HEK293 (cell line): ENCODE results near the gene PLAAT1.

ENCODE experiments used
- ATF2 ChIP-seq: fragments of 450-650 bp; formaldehyde crosslinking; IDR thresholded peaks from 2 replicates; pipeline ENCODE4 v1.5.1; 2016; ENCODE audit warnings: missing biosample characterization, missing genetic modification characterization, low read depth
- CTCF ChIP-seq: fragments of 450-650 bp; formaldehyde crosslinking; IDR thresholded peaks from 2 replicates; pipeline ENCODE4 v1.5.1; 2016; ENCODE audit warnings: missing biosample characterization, missing genetic modification characterization
- FEZF1 ChIP-seq: fragments of 450-650 bp; formaldehyde crosslinking; IDR thresholded peaks from 2 replicates; pipeline ENCODE4 v1.5.1; 2016; ENCODE audit warnings: missing biosample characterization, missing genetic modification characterization
- HOXD13 ChIP-seq: sonication (generic); formaldehyde crosslinking; IDR thresholded peaks from 2 replicates; pipeline ENCODE4 v1.8.0; 2022; ENCODE audit warnings: missing genetic modification reagents, borderline replicate concordance
- KLF10 ChIP-seq: fragments of 450-650 bp; IDR thresholded peaks from 2 replicates; pipeline ENCODE4 v1.5.1; 2018; ENCODE audit warnings: missing biosample characterization, mild to moderate bottlenecking, missing genetic modification characterization
- PATZ1 ChIP-seq: fragments of 450-650 bp; formaldehyde crosslinking; IDR thresholded peaks from 2 replicates; pipeline ENCODE4 v1.5.1; 2016; ENCODE audit warnings: missing biosample characterization, missing genetic modification characterization
- PRDM6 ChIP-seq: fragments of 450-650 bp; formaldehyde crosslinking; IDR thresholded peaks from 2 replicates; pipeline ENCODE4 v1.5.1; 2017; ENCODE audit warnings: missing biosample characterization, missing genetic modification characterization
- REPIN1 ChIP-seq: fragments of 450-650 bp; formaldehyde crosslinking; IDR thresholded peaks from 2 replicates; pipeline ENCODE4 v1.5.1; 2017; ENCODE audit warnings: missing biosample characterization, missing genetic modification characterization, low read depth
- SETDB1 ChIP-seq: IDR thresholded peaks from one replicate; pipeline ENCODE4 v1.6.1; 2017; ENCODE audit warnings: mild to moderate bottlenecking, low read length, moderate library complexity, mixed read lengths; ENCODE audit not compliant: insufficient read length
- ZBTB44 ChIP-seq: fragments of 450-650 bp; IDR thresholded peaks from 2 replicates; pipeline ENCODE4 v1.5.1; 2018; ENCODE audit warnings: missing biosample characterization, mild to moderate bottlenecking, missing genetic modification characterization
- ZFP37 ChIP-seq: fragments of 450-650 bp; formaldehyde crosslinking; IDR thresholded peaks from 2 replicates; pipeline ENCODE4 v1.5.1; 2016; ENCODE audit warnings: missing biosample characterization, missing genetic modification characterization
- ZFP41 ChIP-seq: fragments of 450-650 bp; formaldehyde crosslinking; IDR thresholded peaks from 2 replicates; pipeline ENCODE4 v1.5.1; 2016; ENCODE audit warnings: missing biosample characterization, missing genetic modification characterization, borderline replicate concordance
- ZNF146 ChIP-seq: fragments of 450-650 bp; formaldehyde crosslinking; IDR thresholded peaks from 2 replicates; pipeline ENCODE4 v1.5.1; 2016; ENCODE audit warnings: missing biosample characterization, missing genetic modification characterization
- ZNF157 ChIP-seq: fragments of 450-650 bp; formaldehyde crosslinking; IDR thresholded peaks from 2 replicates; pipeline ENCODE4 v1.5.1; 2016; ENCODE audit warnings: missing biosample characterization, missing genetic modification characterization
- ZNF23 ChIP-seq: fragments of 450-650 bp; formaldehyde crosslinking; IDR thresholded peaks from 2 replicates; pipeline ENCODE4 v1.5.1; 2016; ENCODE audit warnings: missing biosample characterization, missing genetic modification characterization, borderline replicate concordance
- ZNF26 ChIP-seq: fragments of 450-650 bp; formaldehyde crosslinking; IDR thresholded peaks from 2 replicates; pipeline ENCODE4 v1.5.1; 2016; ENCODE audit warnings: missing biosample characterization, missing genetic modification characterization
- ZNF266 ChIP-seq: fragments of 450-650 bp; formaldehyde crosslinking; IDR thresholded peaks from 2 replicates; pipeline ENCODE4 v1.5.1; 2016; ENCODE audit warnings: missing biosample characterization, missing genetic modification characterization, low read depth
- ZNF292 ChIP-seq: fragments of 450-650 bp; formaldehyde crosslinking; IDR thresholded peaks from 2 replicates; pipeline ENCODE4 v1.5.1; 2016; ENCODE audit warnings: low read depth, missing biosample characterization, missing genetic modification characterization, borderline replicate concordance
- ZNF433 ChIP-seq: fragments of 450-650 bp; formaldehyde crosslinking; IDR thresholded peaks from 2 replicates; pipeline ENCODE4 v1.5.1; 2016; ENCODE audit warnings: missing biosample characterization, missing genetic modification characterization, low read depth
- ZNF529 ChIP-seq: fragments of 450-650 bp; formaldehyde crosslinking; IDR thresholded peaks from 2 replicates; pipeline ENCODE4 v1.5.1; 2017; ENCODE audit warnings: missing genetic modification characterization, missing biosample characterization; ENCODE audit not compliant: insufficient replicate concordance
- ZNF548 ChIP-seq: fragments of 450-650 bp; formaldehyde crosslinking; IDR thresholded peaks from 2 replicates; pipeline ENCODE4 v1.5.1; 2016; ENCODE audit warnings: missing biosample characterization, missing genetic modification characterization
- ZNF558 ChIP-seq: fragments of 450-650 bp; formaldehyde crosslinking; IDR thresholded peaks from 2 replicates; pipeline ENCODE4 v1.5.1; 2016; ENCODE audit warnings: missing biosample characterization, missing genetic modification characterization
- ZNF610 ChIP-seq: fragments of 450-650 bp; formaldehyde crosslinking; IDR thresholded peaks from 2 replicates; pipeline ENCODE4 v1.5.1; 2016; ENCODE audit warnings: missing biosample characterization, missing genetic modification characterization, borderline replicate concordance
- ZNF629 ChIP-seq: fragments of 450-650 bp; formaldehyde crosslinking; IDR thresholded peaks from 2 replicates; pipeline ENCODE4 v1.5.1; 2017; ENCODE audit warnings: missing biosample characterization, missing genetic modification characterization
- ZNF664 ChIP-seq: fragments of 450-650 bp; formaldehyde crosslinking; IDR thresholded peaks from 2 replicates; pipeline ENCODE4 v1.5.1; 2016; ENCODE audit warnings: missing biosample characterization, missing genetic modification characterization
- ZNF701 ChIP-seq: fragments of 450-650 bp; formaldehyde crosslinking; IDR thresholded peaks from 2 replicates; pipeline ENCODE4 v1.5.1; 2016; ENCODE audit warnings: missing biosample characterization, missing genetic modification characterization
- ZNF791 ChIP-seq: fragments of 450-650 bp; formaldehyde crosslinking; IDR thresholded peaks from 2 replicates; pipeline ENCODE4 v1.5.1; 2016; ENCODE audit warnings: missing biosample characterization, missing genetic modification characterization
- ZSCAN18 ChIP-seq: fragments of 450-650 bp; formaldehyde crosslinking; IDR thresholded peaks from 2 replicates; pipeline ENCODE4 v1.5.1; 2016; ENCODE audit warnings: missing biosample characterization, missing genetic modification characterization

The PLAAT1 gene

GRCh38 chr3:193240850-193241706 is at the start of gene PLAAT1 (continued):
- no peak for TF ChIP-seq ZNF23 (tag by site-specific recombination)
- no peak for TF ChIP-seq ZNF558
- TF ChIP-seq REPIN1 (tag by site-specific recombination), result no peak
- TF ChIP-seq ZBTB44 (tag by site-specific recombination), result no peak
- no peak for TF ChIP-seq SETDB1
- no peak; the same call in 1 of the 2 replicates for TF ChIP-seq ZNF701 (tag by site-specific recombination)
- TF ChIP-seq ZSCAN18, result no peak
- no peak for TF ChIP-seq PATZ1
- no peak for TF ChIP-seq PRDM6 (tag by site-specific recombination)
- TF ChIP-seq ZNF433 (tag by site-specific recombination), result no peak
- TF ChIP-seq ZFP37 (tag by site-specific recombination), result peak; percentile 18; the same call in 1 of the 2 replicates
- no peak for TF ChIP-seq CTCF
- TF ChIP-seq FEZF1 (tag by site-specific recombination), result no peak; the same call in 1 of the 2 replicates
- TF ChIP-seq ZNF146 (tag by site-specific recombination), result no peak
- TF ChIP-seq KLF10 (tag by site-specific recombination), result no peak
- TF ChIP-seq ZNF610 (tag by site-specific recombination), result no peak
- TF ChIP-seq ZNF529, result no peak
- TF ChIP-seq ZNF157 (tag by site-specific recombination), result no peak
- 0 out of 2 replicates have a peak, but pooled peaks have one; percentile 55 for TF ChIP-seq ZNF629 (tag by site-specific recombination)
- TF ChIP-seq ZNF791 (tag by site-specific recombination), result no peak
- no peak for TF ChIP-seq ATF2
- TF ChIP-seq ZNF266, result no peak
- TF ChIP-seq ZFP41 (tag by site-specific recombination), result no peak
- TF ChIP-seq ZNF664, result no peak
- TF ChIP-seq ZNF26 (tag by site-specific recombination), result no peak
- no peak for TF ChIP-seq ZNF548 (tag by site-specific recombination)
- TF ChIP-seq HOXD13 (CRISPR knock-in tag), result no peak
- no peak for TF ChIP-seq ZNF292 (tag by site-specific recombination)
